SK-N-SH (cell line): ENCODE data around the gene AK3.

Experiments
- EP300 ChIP-seq, 2 experiments: IDR thresholded peaks; 2 replicates each; pipeline versions ENCODE4 v1.4.0 to v1.6.1; 2012; ENCODE audit warnings: borderline replicate concordance in 1 of 2, low read depth in 1 of 2, low read length in 1 of 2
- EZH2phosphoT487 ChIP-seq: fragments of 200-600 bp; sonication (generic); IDR thresholded peaks from 2 replicates; pipeline ENCODE4 v1.6.1; 2017; ENCODE audit warnings: low read depth, mixed run types, mild to moderate bottlenecking, antibody characterized with exemption, moderate library complexity, borderline replicate concordance
- FOSL2 ChIP-seq: IDR thresholded peaks from 2 replicates; pipeline ENCODE4 v1.4.0; 2012; ENCODE audit warnings: low read depth, mild to moderate bottlenecking, moderate library complexity, borderline replicate concordance
- FOXJ3 ChIP-seq: sonication (generic); formaldehyde crosslinking; IDR thresholded peaks from 2 replicates; pipeline ENCODE4 v1.5.1; 2020; ENCODE audit warnings: mild to moderate bottlenecking, missing genetic modification reagents
- GABPA ChIP-seq: IDR thresholded peaks from 2 replicates; pipeline ENCODE4 v1.4.0; 2012; ENCODE audit warnings: low read depth, mild to moderate bottlenecking
- MAX ChIP-seq: IDR thresholded peaks from 2 replicates; pipeline ENCODE4 v1.4.0; 2012; ENCODE audit warnings: low read depth
- NRF1 ChIP-seq: IDR thresholded peaks from 2 replicates; pipeline ENCODE4 v1.6.1; 2012; ENCODE audit warnings: low read depth, mild to moderate bottlenecking, low read length
- RAD21 ChIP-seq: IDR thresholded peaks from 2 replicates; pipeline ENCODE4 v1.6.1; 2012; ENCODE audit warnings: mild to moderate bottlenecking, low read length
- REST ChIP-seq: IDR thresholded peaks from 2 replicates; pipeline ENCODE4 v1.6.1; 2012; ENCODE audit warnings: mild to moderate bottlenecking, low read depth, low read length, moderate library complexity
- RXRA ChIP-seq: IDR thresholded peaks from 2 replicates; pipeline ENCODE4 v1.4.0; 2012; ENCODE audit warnings: low read depth, mild to moderate bottlenecking, borderline replicate concordance
- SMC3 ChIP-seq: IDR thresholded peaks from 2 replicates; pipeline ENCODE4 v1.6.1; 2012; ENCODE audit warnings: low read depth, low read length, improper control_type of control experiment
- TF ChIP-seq, protein P1 (sequence below): fragments of 200-600 bp; sonication (generic); IDR thresholded peaks from 2 replicates; pipeline ENCODE4 v1.6.1; 2017; ENCODE audit warnings: antibody characterized with exemption, mild to moderate bottlenecking, moderate library complexity
- TF ChIP-seq, protein P2 (sequence below): IDR thresholded peaks from 2 replicates; pipeline ENCODE4; 2012

GRCh38 chr9:4762108-4762885, 21.3 kb upstream of the AK3 start:
- peak; percentile 87 for TF ChIP-seq SMC3
- TF ChIP-seq, protein P1, sequence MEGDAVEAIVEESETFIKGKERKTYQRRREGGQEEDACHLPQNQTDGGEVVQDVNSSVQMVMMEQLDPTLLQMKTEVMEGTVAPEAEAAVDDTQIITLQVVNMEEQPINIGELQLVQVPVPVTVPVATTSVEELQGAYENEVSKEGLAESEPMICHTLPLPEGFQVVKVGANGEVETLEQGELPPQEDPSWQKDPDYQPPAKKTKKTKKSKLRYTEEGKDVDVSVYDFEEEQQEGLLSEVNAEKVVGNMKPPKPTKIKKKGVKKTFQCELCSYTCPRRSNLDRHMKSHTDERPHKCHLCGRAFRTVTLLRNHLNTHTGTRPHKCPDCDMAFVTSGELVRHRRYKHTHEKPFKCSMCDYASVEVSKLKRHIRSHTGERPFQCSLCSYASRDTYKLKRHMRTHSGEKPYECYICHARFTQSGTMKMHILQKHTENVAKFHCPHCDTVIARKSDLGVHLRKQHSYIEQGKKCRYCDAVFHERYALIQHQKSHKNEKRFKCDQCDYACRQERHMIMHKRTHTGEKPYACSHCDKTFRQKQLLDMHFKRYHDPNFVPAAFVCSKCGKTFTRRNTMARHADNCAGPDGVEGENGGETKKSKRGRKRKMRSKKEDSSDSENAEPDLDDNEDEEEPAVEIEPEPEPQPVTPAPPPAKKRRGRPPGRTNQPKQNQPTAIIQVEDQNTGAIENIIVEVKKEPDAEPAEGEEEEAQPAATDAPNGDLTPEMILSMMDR = peak; percentile 91
- no peak for TF ChIP-seq NRF1
- no peak for TF ChIP-seq GABPA
- no peak for TF ChIP-seq EZH2phosphoT487
- TF ChIP-seq RXRA = no peak
- no peak for TF ChIP-seq REST
- peak; percentile 91 for TF ChIP-seq RAD21
- no peak for TF ChIP-seq MAX
- no peak for TF ChIP-seq FOXJ3 (CRISPR knock-in tag)
- TF ChIP-seq, protein P2, sequence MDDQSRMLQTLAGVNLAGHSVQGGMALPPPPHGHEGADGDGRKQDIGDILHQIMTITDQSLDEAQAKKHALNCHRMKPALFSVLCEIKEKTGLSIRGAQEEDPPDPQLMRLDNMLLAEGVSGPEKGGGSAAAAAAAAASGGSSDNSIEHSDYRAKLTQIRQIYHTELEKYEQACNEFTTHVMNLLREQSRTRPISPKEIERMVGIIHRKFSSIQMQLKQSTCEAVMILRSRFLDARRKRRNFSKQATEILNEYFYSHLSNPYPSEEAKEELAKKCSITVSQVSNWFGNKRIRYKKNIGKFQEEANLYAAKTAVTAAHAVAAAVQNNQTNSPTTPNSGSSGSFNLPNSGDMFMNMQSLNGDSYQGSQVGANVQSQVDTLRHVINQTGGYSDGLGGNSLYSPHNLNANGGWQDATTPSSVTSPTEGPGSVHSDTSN = peak; percentile 16; the same call in 1 of the 2 replicates
- TF ChIP-seq EP300 (IDR thresholded peaks at IDR 0.05; ENCODE audit: borderline replicate concordance in 1 of 2, low read depth in 1 of 2, low read length in 1 of 2) = no peak
- TF ChIP-seq FOSL2 = no peak
